ENCODE results near the gene GRHL3.

- no peak for TF ChIP-seq GATA2 (IDR thresholded peaks at IDR 0.05; ENCODE audit: low read depth, low read length)
- no peak for TF ChIP-seq GATA3 (IDR thresholded peaks at IDR 0.05; ENCODE audit: low read depth, low read length)
Measured at GRCh38 chr1:24353292-24353891, 34.2 kb downstream of the GRHL3 start.
